Neural cell (in vitro differentiated cells): ENCODE data around the gene ESPN. TPM values are rescaled to one million over a fixed set of nuclear protein-coding genes. Genes with fewer than 3 reads are reported as not detected.

ENCODE experiments used
- H2AFZ ChIP-seq: fragments of 200-600, 300-800 bp; sonication (generic), shearing (Covaris generic); 2 replicates; pipeline ENCODE4 v1.6.0; 2014; ENCODE audit warnings: low read depth, mild to moderate bottlenecking, antibody characterized with exemption, low read length, moderate library complexity
- H3F3A ChIP-seq: fragments of 200-600 bp; shearing (Covaris generic); 2 replicates; pipeline ENCODE4 v1.6.1; 2016; ENCODE audit warnings: mild to moderate bottlenecking, moderate library complexity, mixed read lengths, antibody characterized with exemption, low read length; ENCODE audit not compliant: insufficient read depth, poor library complexity, severe bottlenecking
- H3K27ac ChIP-seq: fragments of 200-600, 300-800 bp; sonication (generic), shearing (Covaris generic); 2 replicates; pipeline ENCODE4 v1.5.1; 2014; ENCODE audit warnings: mild to moderate bottlenecking, low read length, moderate library complexity
- H3K27me3 ChIP-seq: fragments of 300-800, 200-600 bp; sonication (generic), shearing (Covaris generic); 2 replicates; pipeline ENCODE4 v1.6.0; 2014; ENCODE audit warnings: mild to moderate bottlenecking, low read depth, low read length, moderate library complexity; ENCODE audit not compliant: insufficient read depth
- H3K36me3 ChIP-seq: fragments of 300-800, 200-600 bp; sonication (generic), shearing (Covaris generic); 2 replicates; pipeline ENCODE4 v1.5.1; 2014; ENCODE audit warnings: mild to moderate bottlenecking, antibody characterized with exemption, low read length, moderate library complexity; ENCODE audit not compliant: insufficient read depth
- H3K4me2 ChIP-seq: fragments of 300-800, 200-600 bp; sonication (generic), shearing (Covaris generic); 2 replicates; pipeline ENCODE4 v1.6.0; 2014; ENCODE audit warnings: mild to moderate bottlenecking, low read length
- H3K4me3 ChIP-seq: fragments of 300-800, 200-600 bp; sonication (generic), shearing (Covaris generic); 2 replicates; pipeline ENCODE4 v1.5.1; 2014; ENCODE audit warnings: mild to moderate bottlenecking, low read length, moderate library complexity
- H3K79me2 ChIP-seq: fragments of 200-600 bp; shearing (Covaris generic); replicated peaks from 2 replicates; pipeline ENCODE4 v1.6.0; 2014; ENCODE audit warnings: mild to moderate bottlenecking, low read length, moderate library complexity; ENCODE audit not compliant: insufficient read depth
- H3K9ac ChIP-seq: fragments of 300-800, 200-600 bp; sonication (generic), shearing (Covaris generic); 2 replicates; pipeline ENCODE4 v1.6.1; 2016; ENCODE audit warnings: mild to moderate bottlenecking, low read length, mixed read lengths
- H3K9me2 ChIP-seq: fragments of 200-600 bp; shearing (Covaris generic); 2 replicates; pipeline ENCODE4 v1.6.1; 2016; ENCODE audit warnings: mild to moderate bottlenecking, low read length, mixed read lengths; ENCODE audit not compliant: insufficient read depth
- H3K9me3 ChIP-seq: fragments of 200-600, 300-800 bp; sonication (generic), shearing (Covaris generic); 2 replicates; pipeline ENCODE4 v1.6.1; 2016; ENCODE audit warnings: mild to moderate bottlenecking, mixed run types, low read length, moderate library complexity, mixed read lengths
- H4K20me1 ChIP-seq: fragments of 200-600 bp; shearing (Covaris generic); 2 replicates; pipeline ENCODE4 v1.6.1; 2016; ENCODE audit warnings: mild to moderate bottlenecking, mixed run types; ENCODE audit not compliant: insufficient read depth
- CTCF ChIP-seq: fragments of 450-650 bp; IDR thresholded peaks from 2 replicates; pipeline ENCODE4 v1.5.1; 2014; ENCODE audit warnings: antibody characterized with exemption, mild to moderate bottlenecking, moderate library complexity; ENCODE audit not compliant: poor library complexity, severe bottlenecking
- EP300 ChIP-seq: fragments of 450-650 bp; conservative IDR thresholded peaks from 2 replicates; pipeline ENCODE4 v1.6.1; 2014; ENCODE audit warnings: antibody characterized with exemption, mild to moderate bottlenecking, moderate library complexity; ENCODE audit not compliant: poor library complexity, severe bottlenecking
- EZH2 ChIP-seq: fragments of 200-600, 300-800 bp; shearing (Covaris generic), sonication (generic); IDR thresholded peaks from 2 replicates; pipeline ENCODE4 v1.6.1; 2014; ENCODE audit warnings: antibody characterized with exemption, low read length, borderline replicate concordance, mild to moderate bottlenecking; ENCODE audit not compliant: insufficient read depth, poor library complexity, severe bottlenecking
- MXI1 ChIP-seq: fragments of 450-650 bp; conservative IDR thresholded peaks from 2 replicates; pipeline ENCODE4 v1.6.1; 2014; ENCODE audit warnings: antibody characterized with exemption, mild to moderate bottlenecking; ENCODE audit not compliant: poor library complexity, severe bottlenecking
- POLR2AphosphoS5 ChIP-seq: IDR thresholded peaks from 2 replicates; pipeline ENCODE4 v1.6.1; 2012
- RAD21 ChIP-seq: fragments of 450-650 bp; conservative IDR thresholded peaks from 2 replicates; pipeline ENCODE4 v1.6.1; 2014; ENCODE audit warnings: antibody characterized with exemption, mild to moderate bottlenecking, moderate library complexity
- REST ChIP-seq: IDR thresholded peaks from 2 replicates; pipeline ENCODE4 v1.6.1; 2012; ENCODE audit warnings: borderline replicate concordance
- SMC3 ChIP-seq: fragments of 450-650 bp; conservative IDR thresholded peaks from 2 replicates; pipeline ENCODE4 v1.6.1; 2014; ENCODE audit warnings: antibody characterized with exemption, mild to moderate bottlenecking, moderate library complexity; ENCODE audit not compliant: poor library complexity
- TAF1 ChIP-seq: IDR thresholded peaks from 2 replicates; pipeline ENCODE4 v1.6.1; 2012; ENCODE audit warnings: low read depth
- polyA plus RNA-seq: library from polyadenylated mRNA; depleted of rRNA; stranded (reverse); fragments of >200 nt; gene quantifications from 2 replicates; pipeline ENCODE4 v1.2.3, GENCODE V29; 2014

ESPN gene
- polyA plus RNA-seq, 1 donor from 2014 or later, result not detected

- TF ChIP-seq MXI1 (no peak), SMC3 (no peak)
Measured at GRCh38 chr1:6416906-6417305, 7.7 kb upstream of the ESPN start (continued).

GRCh38 chr1:6417961-6418667 lies 6.5 kb upstream of the ESPN start:
- H3K4me2 ChIP-seq, result no peak overlapping the region
- no peaks in the 10 kb centered on the region for H3K9me3 ChIP-seq

More at GRCh38 chr1:6417961-6418667, 6.5 kb upstream of the ESPN start:
- H3K27me3 ChIP-seq, result peaks cover 76% of the 10 kb centered on the region
- TF ChIP-seq EP300, result no peak
- no peak for TF ChIP-seq EZH2
- no peak for TF ChIP-seq CTCF
- no peak for TF ChIP-seq REST
- no peak for TF ChIP-seq TAF1
- no peak for TF ChIP-seq RAD21
- TF ChIP-seq SMC3, result no peak
- TF ChIP-seq POLR2AphosphoS5, result no peak
- no peak for TF ChIP-seq MXI1
- no peaks in the 10 kb centered on the region for H4K20me1 ChIP-seq
- H3K9ac ChIP-seq, result no peak overlapping the region
- no peaks in the 10 kb centered on the region for H3K9me2 ChIP-seq
- H3K79me2 ChIP-seq, result no peaks in the 10 kb centered on the region
- no peaks in the 10 kb centered on the region for H3F3A ChIP-seq
- no peak overlapping the region for H3K4me3 ChIP-seq
- no peaks in the 10 kb centered on the region for H3K36me3 ChIP-seq
- H2AFZ ChIP-seq, result no peak overlapping the region
- no peak overlapping the region for H3K27ac ChIP-seq
